Measurements from ENCODE around the gene LRRC36. TPM values are rescaled to one million over a fixed set of nuclear protein-coding genes. Genes with fewer than 3 reads are reported as not detected.
"Not testable (repeated sequence)": the region's sequence is repeated elsewhere in the genome, so short reads cannot be mapped to it uniquely, and the experiment has no call there.

The LRRC36 gene
- total RNA-seq, 1 experiment from 2014 or later, result not detected

- H2AFZ ChIP-seq, result no peak overlapping the region
- H3K4me2 ChIP-seq, result no peak overlapping the region
- no peak for DNase-seq
- no peaks in the 10 kb centered on the region for H3K36me3 ChIP-seq (ENCODE audit: low read depth)
- no peaks in the 10 kb centered on the region for H3K79me2 ChIP-seq (ENCODE audit: low read depth)
- TSS peak; percentile 28 for BruUV-seq (replicated peaks)
- H3K27ac ChIP-seq, result no peak overlapping the region
- no peak overlapping the region for H3K4me3 ChIP-seq
- H3K27me3 ChIP-seq (ENCODE audit: insufficient read depth, low read depth), result no peaks in the 10 kb centered on the region
- H4K20me1 ChIP-seq (ENCODE audit: insufficient read depth), result no peaks in the 10 kb centered on the region
- TF ChIP-seq EZH2 (IDR thresholded peaks at IDR 0.05; ENCODE audit: low read depth) (no peak), CTCF (conservative IDR thresholded peaks at IDR 0.05) (no peak)
- H3F3A ChIP-seq (ENCODE audit: insufficient read depth, low read depth), result peaks cover 11% of the 10 kb centered on the region; the same call in 1 of the 2 replicates
- intact Hi-C loops (cut with micrococcal nuclease; ENCODE audit: unreplicated experiment), result no loop called here
- H3K9me3 ChIP-seq (ENCODE audit: insufficient read depth, low read depth), result no peaks in the 10 kb centered on the region
- H3K4me1 ChIP-seq (replicated peaks; ENCODE audit: insufficient read depth), result peaks cover 8% of the 10 kb centered on the region
- POLR2A ChIA-PET (ENCODE audit: unreplicated experiment), result interaction anchor here (0.7 kb wide), 2 partner anchors 46 to 107 kb away, joined by 4 to 6 read pairs; no protein-coding TSS in a partner anchor
- no peaks in the 10 kb centered on the region for H3K9me2 ChIP-seq (ENCODE audit: insufficient read depth)
- CTCF ChIA-PET, result interaction anchor here (0.6 to 1.2 kb wide), 4 partner anchors 21 to 413 kb away, joined by 3 to 19 read pairs (median 6); no protein-coding TSS in a partner anchor
These were observed 87.6 kb downstream of the LRRC36 start for GRCh38 chr16:67413978-67414911.

DNA sequence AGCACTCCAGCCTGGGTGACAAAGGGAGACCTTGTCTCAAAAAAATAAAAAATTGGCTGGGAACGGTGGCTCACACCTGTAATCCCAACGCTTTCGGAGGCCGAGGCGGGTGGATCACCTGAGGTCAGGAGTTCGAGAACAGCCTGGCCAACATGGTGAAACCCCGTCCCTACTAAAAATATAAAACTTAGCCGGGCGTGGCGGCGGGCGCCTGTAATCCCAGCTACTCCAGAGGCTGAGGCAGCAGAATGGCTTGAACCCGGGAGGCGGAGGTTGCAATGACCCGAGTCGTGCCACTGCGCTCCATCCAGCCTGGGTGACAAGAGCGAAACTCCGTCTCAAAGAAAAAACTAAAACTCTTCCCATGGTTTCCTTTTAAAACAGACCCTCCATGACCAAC lies 88.8 kb downstream of the LRRC36 start:
- not testable (repeated sequence) for BruUV-seq (replicated peaks)
- peak overlapping the region; percentile 88; the same call in 1 of the 2 replicates for H2AFZ ChIP-seq
- CTCF ChIA-PET, result interaction anchor here (0.6 kb wide), 1 partner anchor 415 kb away, joined by 9 read pairs; no protein-coding TSS in a partner anchor

GRCh38 chr16:67415872-67416793 lies 89.5 kb downstream of the LRRC36 start, which contains the start of gene ZDHHC1:
TSS of gene ZDHHC1 (minus strand) at chr16:67416477. CDS start at chr16:67407775, 8,702 bp downstream.
- H3K27ac ChIP-seq, result no peak within 1 kb of the TSS
- H3K27me3 ChIP-seq (ENCODE audit: insufficient read depth, low read depth), result no peaks in the 10 kb centered on the region
- POLR2A ChIA-PET (ENCODE audit: unreplicated experiment), result interaction anchor here (0.6 kb wide), 2 partner anchors 132 to 489 kb away, joined by 3 to 11 read pairs; no protein-coding TSS in a partner anchor
- H3K36me3 ChIP-seq (ENCODE audit: low read depth), result no peaks in the 10 kb centered on the region
- H3K9me2 ChIP-seq (ENCODE audit: insufficient read depth), result no peaks in the 10 kb centered on the region
- H3K4me1 ChIP-seq (replicated peaks; ENCODE audit: insufficient read depth), result peaks cover 8% of the 10 kb centered on the region
- no peaks in the 10 kb centered on the region for H3K9me3 ChIP-seq (ENCODE audit: insufficient read depth, low read depth)
- peak within 1 kb of the TSS; percentile 62 for H3K4me3 ChIP-seq
- H3K4me2 ChIP-seq, result peak within 1 kb of the TSS; percentile 83
- H3K79me2 ChIP-seq (ENCODE audit: low read depth), result no peaks in the 10 kb centered on the region
- CTCF ChIA-PET, result no interaction called here
- peak within 1 kb of the TSS; percentile 88 for H2AFZ ChIP-seq
- intact Hi-C loops (cut with micrococcal nuclease; ENCODE audit: unreplicated experiment), result loop anchor here (1.0 kb wide), 1 partner anchor 137 kb away; the partner anchor contains the start of gene PLEKHG4
- no peaks in the 10 kb centered on the region for H4K20me1 ChIP-seq (ENCODE audit: insufficient read depth)
- peak in 1 of 2 experiments; percentile 72 for DNase-seq
- TF ChIP-seq CTCF (conservative IDR thresholded peaks at IDR 0.05) (peak; percentile 76), EZH2 (IDR thresholded peaks at IDR 0.05; ENCODE audit: low read depth) (no peak)
- no TSS peak for BruUV-seq (replicated peaks)
- peaks cover 11% of the 10 kb centered on the region; the same call in 1 of the 2 replicates for H3F3A ChIP-seq (ENCODE audit: insufficient read depth, low read depth)

More for the DNA sequence above, 88.8 kb downstream of the LRRC36 start:
- H3K4me1 ChIP-seq (replicated peaks; ENCODE audit: insufficient read depth); H3K79me2 ChIP-seq (ENCODE audit: low read depth); H3K9me3 ChIP-seq (ENCODE audit: insufficient read depth, low read depth); H3K9me2 ChIP-seq (ENCODE audit: insufficient read depth); H3K27me3 ChIP-seq (ENCODE audit: insufficient read depth, low read depth); DNase-seq; H3K36me3 ChIP-seq (ENCODE audit: low read depth); intact Hi-C loops (cut with micrococcal nuclease; ENCODE audit: unreplicated experiment); POLR2A ChIA-PET (ENCODE audit: unreplicated experiment); H3K27ac ChIP-seq; H4K20me1 ChIP-seq (ENCODE audit: insufficient read depth): not testable (repeated sequence)
- H3F3A ChIP-seq (ENCODE audit: insufficient read depth, low read depth), result peaks cover 11% of the 10 kb centered on the region; the same call in 1 of the 2 replicates
- peak overlapping the region; percentile 62; the same call in 1 of the 2 replicates for H3K4me3 ChIP-seq
- peak overlapping the region; percentile 83 for H3K4me2 ChIP-seq
